Neural cell (in vitro differentiated cells): ENCODE data around the gene CHERP.

Experiments used
- CTCF ChIP-seq: fragments of 450-650 bp; IDR thresholded peaks from 2 replicates; pipeline ENCODE4 v1.5.1; 2014; ENCODE audit warnings: antibody characterized with exemption, mild to moderate bottlenecking, moderate library complexity; ENCODE audit not compliant: poor library complexity, severe bottlenecking
- EP300 ChIP-seq: fragments of 450-650 bp; conservative IDR thresholded peaks from 2 replicates; pipeline ENCODE4 v1.6.1; 2014; ENCODE audit warnings: antibody characterized with exemption, mild to moderate bottlenecking, moderate library complexity; ENCODE audit not compliant: poor library complexity, severe bottlenecking
- EZH2 ChIP-seq: fragments of 200-600, 300-800 bp; shearing (Covaris generic), sonication (generic); IDR thresholded peaks from 2 replicates; pipeline ENCODE4 v1.6.1; 2014; ENCODE audit warnings: antibody characterized with exemption, low read length, borderline replicate concordance, mild to moderate bottlenecking; ENCODE audit not compliant: insufficient read depth, poor library complexity, severe bottlenecking
- POLR2AphosphoS5 ChIP-seq: IDR thresholded peaks from 2 replicates; pipeline ENCODE4 v1.6.1; 2012
- RAD21 ChIP-seq: fragments of 450-650 bp; conservative IDR thresholded peaks from 2 replicates; pipeline ENCODE4 v1.6.1; 2014; ENCODE audit warnings: antibody characterized with exemption, mild to moderate bottlenecking, moderate library complexity
- REST ChIP-seq: IDR thresholded peaks from 2 replicates; pipeline ENCODE4 v1.6.1; 2012; ENCODE audit warnings: borderline replicate concordance
- TAF1 ChIP-seq: IDR thresholded peaks from 2 replicates; pipeline ENCODE4 v1.6.1; 2012; ENCODE audit warnings: low read depth

- TF ChIP-seq TAF1 (no peak), POLR2AphosphoS5 (no peak), CTCF (no peak), EP300 (no peak), EZH2 (no peak), RAD21 (no peak), REST (no peak)
Measured at GRCh38 chr19:16577531-16577985, 35.3 kb upstream of the CHERP start.
